Measurements from ENCODE around the gene USP53.
"Not testable (repeated sequence)": the region's sequence is repeated elsewhere in the genome, so short reads cannot be mapped to it uniquely, and the experiment has no call there.

Gene USP53

GRCh38 chr4:119242417-119242816, 29.9 kb downstream of the USP53 start:
- Histone ChIP-seq H3K27ac (no peak overlapping the region), H3K27me3 (no peaks in the 10 kb centered on the region), H3K4me3 (ENCODE audit: low read depth in 1 of 2, low read length in 1 of 2) (no peak overlapping the region), H3K4me1 (ENCODE audit: control insufficient read depth in 1 of 2, insufficient read depth in 1 of 2, low read depth in 1 of 2, low read length in 1 of 2) (no peaks in the 10 kb centered on the region), H3K36me3 (no peaks in the 10 kb centered on the region), H3K9me3 (no peaks in the 10 kb centered on the region)
- no peak for TF ChIP-seq CTCF (IDR thresholded peaks at IDR 0.05)

- H3K4me1 ChIP-seq (ENCODE audit: control insufficient read depth in 1 of 2, insufficient read depth in 1 of 2, low read depth in 1 of 2, low read length in 1 of 2) = no peaks in the 10 kb centered on the region
- no peak for TF ChIP-seq CTCF (IDR thresholded peaks at IDR 0.05)
- H3K9me3 ChIP-seq = no peaks in the 10 kb centered on the region
- no peak overlapping the region for H3K4me3 ChIP-seq (ENCODE audit: low read depth in 1 of 2, low read length in 1 of 2)
- H3K27me3 ChIP-seq = no peaks in the 10 kb centered on the region
- H3K36me3 ChIP-seq = no peaks in the 10 kb centered on the region
- H3K27ac ChIP-seq = no peak overlapping the region
These were observed 31.4 kb downstream of the USP53 start for GRCh38 chr4:119243868-119244267.

- no peaks in the 10 kb centered on the region for H3K27me3 ChIP-seq
- H3K27ac ChIP-seq = no peak overlapping the region
- no peak overlapping the region for H3K4me3 ChIP-seq (ENCODE audit: low read depth in 1 of 2, low read length in 1 of 2)
- no peaks in the 10 kb centered on the region for H3K4me1 ChIP-seq (ENCODE audit: control insufficient read depth in 1 of 2, insufficient read depth in 1 of 2, low read depth in 1 of 2, low read length in 1 of 2)
- no peaks in the 10 kb centered on the region for H3K36me3 ChIP-seq
- TF ChIP-seq CTCF (IDR thresholded peaks at IDR 0.05) = no peak
- no peaks in the 10 kb centered on the region for H3K9me3 ChIP-seq
These were observed 31.8 kb downstream of the USP53 start for GRCh38 chr4:119244344-119244743.

GRCh38 chr4:119244832-119245231, 32.3 kb downstream of the USP53 start:
- no peak for TF ChIP-seq CTCF (IDR thresholded peaks at IDR 0.05)
- no peak overlapping the region for H3K4me3 ChIP-seq (ENCODE audit: low read depth in 1 of 2, low read length in 1 of 2)
- no peaks in the 10 kb centered on the region for H3K4me1 ChIP-seq (ENCODE audit: control insufficient read depth in 1 of 2, insufficient read depth in 1 of 2, low read depth in 1 of 2, low read length in 1 of 2)
- H3K27me3 ChIP-seq = no peaks in the 10 kb centered on the region
- H3K36me3 ChIP-seq = no peaks in the 10 kb centered on the region
- H3K9me3 ChIP-seq = no peaks in the 10 kb centered on the region
- H3K27ac ChIP-seq = no peak overlapping the region

GRCh38 chr4:119246177-119246733, 33.7 kb downstream of the USP53 start:
- TF ChIP-seq CTCF (IDR thresholded peaks at IDR 0.05) = no peak
- Histone ChIP-seq H3K9me3 (no peaks in the 10 kb centered on the region), H3K4me3 (ENCODE audit: low read depth in 1 of 2, low read length in 1 of 2) (no peak overlapping the region), H3K4me1 (ENCODE audit: control insufficient read depth in 1 of 2, insufficient read depth in 1 of 2, low read depth in 1 of 2, low read length in 1 of 2) (no peaks in the 10 kb centered on the region), H3K36me3 (no peaks in the 10 kb centered on the region), H3K27me3 (no peaks in the 10 kb centered on the region), H3K27ac (no peak overlapping the region)

GRCh38 chr4:119251037-119251436, 38.5 kb downstream of the USP53 start:
- not testable (repeated sequence) for H3K9me3 ChIP-seq; H3K4me3 ChIP-seq (ENCODE audit: low read depth in 1 of 2, low read length in 1 of 2); H3K27me3 ChIP-seq; H3K4me1 ChIP-seq (ENCODE audit: control insufficient read depth in 1 of 2, insufficient read depth in 1 of 2, low read depth in 1 of 2, low read length in 1 of 2); H3K27ac ChIP-seq; H3K36me3 ChIP-seq

GRCh38 chr4:119255223-119255622, 42.7 kb downstream of the USP53 start:
- H3K27ac ChIP-seq; H3K4me3 ChIP-seq (ENCODE audit: low read depth in 1 of 2, low read length in 1 of 2); H3K9me3 ChIP-seq; H3K4me1 ChIP-seq (ENCODE audit: control insufficient read depth in 1 of 2, insufficient read depth in 1 of 2, low read depth in 1 of 2, low read length in 1 of 2); H3K27me3 ChIP-seq; H3K36me3 ChIP-seq: not testable (repeated sequence)

Data from neutrophil (primary cell).